HG02852 (cell line): ENCODE results near the gene ANKRD34A.

Source experiments
- ATAC-seq: cut with Tn5 transposase; IDR thresholded peaks from one replicate; pipeline ENCODE4 v1.9.1; 2021; ENCODE audit warnings: mild to moderate bottlenecking, moderate library complexity; ENCODE audit not compliant: unreplicated experiment

ANKRD34A gene

DNA sequence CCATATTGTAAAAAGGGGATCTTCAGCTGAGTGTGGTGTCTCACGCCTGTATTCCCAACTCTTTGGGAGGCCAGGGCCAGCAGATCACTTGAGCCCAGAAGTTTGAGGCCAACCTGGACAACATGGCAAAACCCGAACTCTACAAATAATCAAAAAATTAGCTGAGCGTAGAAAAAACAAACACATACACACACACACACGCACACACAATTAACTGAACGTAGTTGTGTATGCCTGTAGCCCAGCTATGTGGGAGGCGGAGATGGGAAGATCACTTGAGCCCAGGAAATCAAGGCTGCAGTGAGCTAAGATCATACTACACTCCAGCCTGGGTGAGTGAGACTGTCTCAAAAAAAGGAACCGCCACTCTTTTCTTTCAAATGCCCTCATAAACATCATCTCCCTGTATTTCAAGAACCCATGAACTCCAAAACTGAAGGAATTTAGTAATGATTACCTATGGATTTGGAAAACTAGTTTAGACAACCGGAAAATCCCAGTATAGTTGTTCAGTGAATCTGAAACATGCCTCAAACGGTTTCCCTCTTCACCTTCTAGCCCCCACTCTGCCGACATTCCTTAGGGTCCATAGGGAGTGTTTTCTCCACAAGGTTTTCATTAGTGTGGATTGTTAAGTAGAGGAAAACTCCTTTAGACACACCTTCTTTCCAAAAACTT is 27.5 kb upstream of the ANKRD34A start:
- ATAC-seq: no peak

DNA sequence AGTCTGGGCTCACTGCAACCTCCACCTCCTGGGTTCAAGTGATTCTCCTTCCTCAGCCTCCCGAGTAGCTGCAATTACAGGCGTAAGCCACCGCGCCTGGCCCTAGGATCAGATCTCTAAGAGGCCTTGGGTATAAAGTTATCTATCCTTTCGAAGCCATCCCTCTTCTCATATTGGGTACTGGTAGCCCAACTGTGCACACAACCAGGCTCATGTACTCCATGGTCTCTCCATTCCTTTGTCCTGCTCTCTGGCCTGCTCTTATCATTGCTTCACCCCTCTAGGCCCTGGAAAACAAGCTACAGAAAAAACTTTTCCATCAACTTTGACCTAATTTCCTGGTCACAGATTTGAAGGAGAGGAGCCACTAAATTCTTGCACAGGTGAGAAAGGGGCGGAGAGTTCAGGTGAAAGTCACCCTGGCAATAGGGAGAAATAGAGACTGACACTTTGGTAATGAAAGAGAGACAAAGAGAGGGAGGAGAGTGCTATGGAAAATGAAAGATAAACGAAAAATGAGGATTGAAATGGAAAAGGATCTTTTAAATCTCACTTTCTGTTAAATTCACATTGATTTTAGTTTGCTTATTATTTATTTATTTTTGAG is 26.0 kb upstream of the ANKRD34A start:
- no peak for ATAC-seq

DNA sequence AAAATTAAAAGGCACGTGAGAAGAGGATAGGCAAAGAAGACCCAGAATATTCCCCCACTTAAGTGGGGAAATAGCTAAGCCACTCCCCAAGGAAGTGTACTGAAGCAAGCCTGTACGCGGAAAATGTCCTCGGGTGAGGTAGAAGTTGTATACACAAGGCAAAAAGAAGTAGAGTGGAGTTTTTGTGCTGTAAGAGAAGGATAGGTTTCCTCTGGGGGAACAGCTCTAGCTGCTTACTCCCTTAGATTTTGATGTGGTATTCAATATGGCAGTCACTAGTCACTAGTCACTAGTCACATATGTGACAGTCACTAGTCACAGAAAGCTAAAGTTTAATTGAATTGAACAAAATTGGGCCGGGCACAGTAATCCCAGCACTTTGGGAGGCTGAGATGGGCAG is 24.4 kb upstream of the ANKRD34A start:
- ATAC-seq: no peak

DNA sequence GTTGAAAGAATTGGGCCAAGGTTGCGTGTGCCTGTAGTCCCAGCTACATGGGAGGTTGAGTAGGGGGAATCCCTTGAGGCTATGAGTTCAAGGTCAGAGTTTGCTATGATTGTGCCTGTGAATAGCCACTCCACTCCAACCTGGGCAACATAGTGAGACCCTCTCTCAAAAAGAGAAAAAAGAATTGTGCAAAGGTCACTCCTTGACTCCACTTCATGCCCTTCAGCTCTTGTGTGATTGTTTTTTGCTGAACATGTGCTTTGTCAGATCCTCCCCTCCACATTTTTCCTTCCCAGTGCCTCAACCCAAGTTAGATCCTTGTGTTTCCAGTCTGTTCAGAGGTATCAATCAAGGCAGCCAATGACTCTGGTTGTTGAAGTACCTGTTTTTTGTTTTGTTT is 23.6 kb upstream of the ANKRD34A start:
- ATAC-seq: no peak

DNA sequence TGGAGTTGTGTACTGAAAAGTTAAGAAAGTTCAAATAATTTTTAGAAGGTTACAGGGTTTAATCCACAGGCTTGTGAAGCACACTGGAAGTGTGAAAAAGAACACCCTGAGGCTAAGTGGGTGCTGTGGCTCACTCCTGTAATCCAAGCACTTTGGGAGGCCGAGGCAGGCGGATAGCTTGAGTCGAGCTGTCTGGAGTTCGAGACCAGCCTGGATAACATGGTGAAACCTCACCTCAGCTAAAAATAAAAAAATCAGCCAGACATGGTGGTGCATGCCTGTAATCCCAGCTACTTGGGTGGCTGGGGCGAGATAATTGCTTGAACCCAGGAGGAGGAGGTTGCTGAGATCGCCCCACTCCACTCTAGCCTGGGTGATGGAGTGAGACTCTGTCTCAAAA is 22.2 kb upstream of the ANKRD34A start:
- no peak for ATAC-seq

DNA sequence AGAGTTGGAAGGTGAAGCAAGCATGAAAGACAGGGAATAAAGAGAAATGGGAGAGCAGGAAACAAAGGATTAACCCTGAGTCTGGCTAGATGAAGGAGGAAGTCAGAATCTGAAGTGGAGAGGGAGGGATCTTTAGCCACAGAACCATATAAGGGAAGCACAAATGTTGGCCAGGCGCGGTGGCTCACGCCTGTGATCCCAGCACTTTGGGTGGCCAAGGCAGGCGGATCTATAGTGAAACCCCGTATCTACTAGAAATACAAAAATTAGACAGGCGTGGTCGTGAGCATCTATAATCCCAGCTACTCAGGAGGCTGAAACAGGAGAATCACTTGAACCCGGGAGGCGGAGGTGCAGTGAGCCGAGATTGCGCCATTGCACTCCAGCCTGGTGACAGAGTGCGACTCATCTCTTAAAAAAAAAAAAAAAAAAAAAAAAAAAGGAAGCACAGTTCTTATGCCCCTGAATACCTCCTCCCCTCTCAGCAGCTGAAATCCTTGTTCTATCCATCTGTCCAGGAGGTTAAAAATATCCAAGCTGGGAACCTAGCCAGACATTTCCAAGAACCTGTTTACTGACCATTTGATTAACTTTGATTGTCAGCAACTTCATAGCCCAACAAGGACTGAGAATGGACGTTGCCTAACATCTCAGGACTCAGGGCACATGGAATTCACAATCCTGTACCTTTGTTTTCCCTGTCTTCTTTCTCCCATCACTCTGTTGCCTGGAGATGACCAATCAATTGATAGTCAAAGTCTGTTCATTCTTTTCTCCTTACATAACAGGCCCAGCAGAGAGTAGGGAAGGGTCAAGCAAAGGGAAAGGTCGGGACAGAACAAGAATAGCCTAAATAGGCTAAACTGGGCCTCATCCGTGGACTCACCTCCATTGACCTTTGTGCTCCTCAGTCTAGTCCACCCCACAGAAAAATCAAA is 21.4 kb upstream of the ANKRD34A start:
- no peak for ATAC-seq

DNA sequence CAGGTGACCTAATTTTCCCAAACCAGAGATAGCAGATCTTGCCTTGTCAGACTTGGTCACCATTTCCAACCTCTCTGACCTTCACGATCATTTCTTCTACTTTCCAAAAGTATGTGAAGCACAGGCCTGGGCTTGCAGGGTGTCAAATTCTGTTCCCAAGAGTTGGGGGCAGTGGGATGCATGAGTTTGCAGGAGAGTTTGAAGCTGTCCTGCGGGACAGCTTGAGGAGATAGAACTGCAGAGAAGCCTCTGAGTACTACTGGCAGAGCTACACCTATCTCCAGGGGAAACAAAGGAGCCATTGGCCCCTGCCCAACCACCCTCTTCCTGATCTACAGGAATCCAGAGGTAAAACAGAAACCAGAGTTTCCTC is 20.7 kb upstream of the ANKRD34A start:
- no peak for ATAC-seq

DNA sequence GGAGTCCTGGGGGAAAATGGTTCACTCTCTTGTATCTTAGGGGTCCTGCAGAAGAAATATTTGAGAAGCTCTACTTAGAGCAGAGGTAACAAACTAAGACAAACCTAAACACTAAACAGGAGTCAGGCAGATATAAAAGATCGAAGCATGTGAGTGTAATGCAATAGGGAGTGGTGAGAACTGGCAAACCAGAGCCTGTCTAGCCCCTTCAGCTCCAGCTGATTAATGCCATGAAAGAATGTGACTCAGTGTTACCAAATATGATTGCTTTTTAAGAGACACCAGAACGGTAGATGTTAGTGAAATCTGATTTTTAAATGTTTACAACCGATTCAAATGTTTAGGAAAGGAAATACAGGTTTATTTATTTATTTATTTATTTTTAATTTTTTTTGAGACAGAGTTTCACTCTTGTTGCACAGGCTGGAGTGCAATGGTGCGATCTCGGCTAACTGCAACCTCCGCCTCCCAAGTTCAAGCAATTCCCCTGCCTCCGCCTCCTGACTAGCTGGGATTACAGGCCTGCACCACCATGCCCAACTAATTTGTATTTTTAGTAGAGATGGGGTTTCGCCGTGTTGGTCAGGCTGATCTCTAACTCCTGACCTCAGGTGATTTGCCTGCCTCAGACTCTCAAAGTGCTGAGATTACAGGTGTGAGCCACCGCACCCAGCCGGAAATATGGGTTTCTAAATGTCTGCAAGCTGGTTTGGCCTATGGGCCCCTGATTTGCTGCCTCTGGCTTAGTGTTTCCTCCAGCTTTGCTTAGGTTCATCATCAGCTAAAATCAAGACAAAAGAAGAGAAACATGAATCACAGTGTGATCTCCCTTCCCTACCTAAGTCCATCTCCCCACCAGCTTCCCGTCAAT is 19.8 kb upstream of the ANKRD34A start:
- ATAC-seq: no peak

DNA sequence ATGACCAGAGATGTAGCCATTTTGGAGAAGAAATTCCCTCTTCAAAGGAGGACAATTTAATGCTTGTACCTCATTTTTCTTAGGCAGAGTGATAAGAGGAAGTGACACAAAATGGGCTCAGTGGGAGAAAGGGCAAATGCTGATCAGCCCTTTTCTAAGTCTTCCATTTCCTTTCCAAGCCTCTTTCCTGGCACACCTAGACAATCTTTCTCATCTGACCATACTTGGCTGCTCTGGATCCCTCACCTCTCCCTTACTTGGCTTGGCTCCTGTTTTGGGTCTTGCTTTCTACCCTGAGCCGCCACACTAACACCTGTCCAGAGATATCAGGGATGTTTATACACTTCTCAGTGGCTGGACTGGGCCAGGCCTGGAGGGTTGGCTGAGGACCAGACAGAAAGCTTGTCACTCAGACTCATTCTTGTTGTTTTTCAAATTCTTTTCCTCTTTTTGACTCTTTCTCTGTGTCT is 18.9 kb upstream of the ANKRD34A start:
- ATAC-seq: no peak

DNA sequence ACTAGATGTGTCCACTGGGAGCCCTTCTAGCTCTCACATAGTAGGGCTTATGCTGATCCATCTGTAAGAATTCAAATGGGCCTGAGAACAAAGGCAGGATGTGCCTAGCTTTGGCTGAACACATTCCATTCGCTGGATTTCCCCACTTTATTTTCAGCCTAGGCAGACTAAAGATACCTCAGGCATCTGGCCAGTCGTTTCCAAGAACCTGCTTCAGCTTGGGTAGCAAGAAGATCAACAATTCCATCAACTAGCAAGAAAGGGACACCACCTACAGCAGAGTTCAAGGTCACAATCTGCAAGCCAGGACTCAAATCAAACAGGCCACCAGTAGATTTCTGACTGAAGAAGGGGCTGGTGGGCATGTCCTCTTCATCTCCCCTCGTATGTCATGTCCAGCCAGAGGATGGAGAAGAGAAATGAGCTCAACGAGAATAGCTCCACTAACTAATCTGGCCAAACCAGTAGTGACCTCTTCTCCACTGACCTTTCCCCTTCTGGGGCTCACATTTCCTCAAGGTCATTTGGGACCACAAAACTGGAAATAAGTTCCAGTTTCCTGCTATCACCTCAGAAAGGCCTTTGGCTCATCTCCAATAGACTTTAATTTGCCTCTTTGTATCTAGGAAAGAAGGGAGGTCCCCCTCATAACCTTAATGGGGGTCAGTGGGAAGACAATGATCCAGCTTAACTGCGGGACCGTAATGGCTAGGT is 17.8 kb upstream of the ANKRD34A start:
- ATAC-seq: no peak

DNA sequence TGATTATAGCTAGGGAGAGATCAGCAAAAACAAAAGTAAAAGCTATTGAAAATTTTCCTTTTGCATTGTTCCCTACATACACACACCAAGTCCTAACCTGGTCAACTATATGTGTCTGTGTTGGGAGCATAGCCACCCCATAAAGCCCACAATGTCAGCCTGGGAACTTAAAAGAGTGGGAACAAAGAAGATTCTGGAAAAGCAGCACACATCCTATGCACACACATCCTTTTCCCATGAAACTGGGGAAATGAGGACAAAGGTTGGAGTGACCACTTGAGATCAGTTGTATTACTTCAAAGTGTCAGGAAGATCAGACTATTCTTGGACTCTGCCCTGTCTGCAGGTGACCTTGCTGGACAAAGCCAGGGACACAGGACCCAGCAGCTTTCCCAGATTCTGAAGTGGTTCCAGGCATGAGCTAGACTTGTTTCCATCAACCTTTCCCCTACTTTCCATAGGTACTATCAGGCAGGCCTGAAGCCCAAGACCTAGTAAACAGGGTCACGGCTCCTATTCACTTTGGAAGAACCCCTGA is 16.2 kb upstream of the ANKRD34A start:
- ATAC-seq: no peak

DNA sequence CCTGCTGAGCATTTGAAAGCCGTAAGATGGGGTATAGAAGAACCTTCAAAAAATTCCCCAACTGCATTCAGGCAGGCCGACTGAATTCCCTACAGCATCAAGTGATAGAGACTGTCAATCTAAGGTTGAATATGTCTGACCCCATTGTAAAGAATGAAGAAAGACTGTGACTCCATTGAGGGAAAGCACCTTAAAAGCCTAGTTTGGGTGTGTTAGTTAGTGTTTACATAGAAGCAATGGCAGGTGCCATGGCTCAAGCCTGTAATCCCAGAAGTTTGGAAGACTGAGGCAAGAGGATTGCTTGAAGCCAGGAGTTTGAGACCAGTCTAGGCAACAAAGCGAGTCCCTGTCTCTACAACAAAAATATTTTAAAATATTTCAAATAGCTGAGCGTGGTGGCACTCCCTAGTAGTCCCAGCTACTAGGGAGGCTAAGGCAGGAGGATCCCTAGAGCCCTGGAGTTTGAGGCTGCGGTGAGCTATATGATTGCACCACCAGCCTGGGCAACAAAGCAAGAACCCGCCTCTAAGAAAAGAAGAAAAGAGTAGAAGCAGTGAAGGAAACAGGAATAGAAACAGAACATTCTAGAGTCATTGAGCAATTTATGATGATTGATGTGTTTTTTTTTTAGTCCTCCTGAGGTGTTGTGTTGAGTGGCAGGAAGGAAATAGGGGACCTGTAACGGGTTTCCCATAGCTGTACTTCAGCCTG is 15.5 kb upstream of the ANKRD34A start:
- ATAC-seq: no peak

DNA sequence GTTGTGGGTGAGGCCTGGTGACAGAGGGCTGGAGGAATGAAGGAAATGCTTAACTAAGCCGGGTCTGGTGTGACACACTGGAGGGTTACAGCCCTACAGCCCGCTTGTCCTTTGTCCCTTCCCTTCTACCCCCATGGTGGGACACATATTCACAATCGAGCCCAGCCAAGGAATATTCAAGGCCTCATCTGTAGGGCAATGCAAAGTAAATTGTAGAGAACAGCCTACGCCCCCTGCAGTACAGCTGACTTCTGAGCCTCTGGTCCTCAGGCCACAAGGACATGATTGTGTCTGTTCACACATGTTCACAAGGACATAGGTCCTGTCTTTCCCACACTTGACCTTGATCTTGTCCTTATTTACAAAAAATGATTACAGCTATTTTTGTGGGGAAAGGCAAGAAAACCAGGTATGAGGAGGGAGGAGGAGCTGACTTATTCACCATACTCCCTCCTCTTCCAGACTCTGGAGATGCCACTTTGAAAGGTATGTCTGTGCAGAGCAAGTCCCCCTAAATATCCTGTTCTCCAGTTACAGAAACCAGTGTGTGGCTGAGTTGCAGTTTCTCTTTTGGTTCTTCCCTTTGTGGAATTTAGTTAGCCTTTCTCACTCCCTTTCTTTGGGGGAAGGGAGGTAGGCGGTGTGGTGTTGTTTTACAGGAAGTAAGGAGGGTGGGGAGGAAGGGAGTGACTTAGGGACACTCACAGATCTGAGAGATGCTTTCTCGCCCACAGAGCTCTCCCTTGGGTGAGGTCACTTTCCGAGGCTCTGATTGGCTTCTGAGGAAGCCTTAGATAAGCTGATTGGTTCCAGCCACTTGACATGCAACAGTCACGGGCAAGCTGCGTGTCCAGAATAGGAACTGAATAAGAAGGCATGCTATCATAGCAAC is 14.7 kb upstream of the ANKRD34A start:
- ATAC-seq: peak; percentile 89

DNA sequence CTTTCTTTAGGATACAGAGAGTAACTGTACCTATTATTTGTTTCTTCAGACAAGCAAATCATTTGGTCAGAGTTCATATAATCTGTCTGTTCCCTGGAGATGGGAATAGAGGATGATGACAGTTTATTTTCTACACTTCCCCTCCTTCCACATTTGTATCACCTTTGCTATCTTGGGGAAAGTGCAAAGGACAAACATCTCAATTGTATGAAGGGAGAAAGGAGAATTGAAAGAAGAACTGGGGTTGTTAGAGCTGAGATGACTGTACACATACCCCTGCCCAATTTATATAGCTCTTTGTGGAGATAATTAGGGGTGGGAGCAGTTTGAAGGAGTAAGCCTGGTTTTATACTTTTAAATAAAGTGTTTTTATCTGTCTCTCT is 14.1 kb upstream of the ANKRD34A start:
- no peak for ATAC-seq

DNA sequence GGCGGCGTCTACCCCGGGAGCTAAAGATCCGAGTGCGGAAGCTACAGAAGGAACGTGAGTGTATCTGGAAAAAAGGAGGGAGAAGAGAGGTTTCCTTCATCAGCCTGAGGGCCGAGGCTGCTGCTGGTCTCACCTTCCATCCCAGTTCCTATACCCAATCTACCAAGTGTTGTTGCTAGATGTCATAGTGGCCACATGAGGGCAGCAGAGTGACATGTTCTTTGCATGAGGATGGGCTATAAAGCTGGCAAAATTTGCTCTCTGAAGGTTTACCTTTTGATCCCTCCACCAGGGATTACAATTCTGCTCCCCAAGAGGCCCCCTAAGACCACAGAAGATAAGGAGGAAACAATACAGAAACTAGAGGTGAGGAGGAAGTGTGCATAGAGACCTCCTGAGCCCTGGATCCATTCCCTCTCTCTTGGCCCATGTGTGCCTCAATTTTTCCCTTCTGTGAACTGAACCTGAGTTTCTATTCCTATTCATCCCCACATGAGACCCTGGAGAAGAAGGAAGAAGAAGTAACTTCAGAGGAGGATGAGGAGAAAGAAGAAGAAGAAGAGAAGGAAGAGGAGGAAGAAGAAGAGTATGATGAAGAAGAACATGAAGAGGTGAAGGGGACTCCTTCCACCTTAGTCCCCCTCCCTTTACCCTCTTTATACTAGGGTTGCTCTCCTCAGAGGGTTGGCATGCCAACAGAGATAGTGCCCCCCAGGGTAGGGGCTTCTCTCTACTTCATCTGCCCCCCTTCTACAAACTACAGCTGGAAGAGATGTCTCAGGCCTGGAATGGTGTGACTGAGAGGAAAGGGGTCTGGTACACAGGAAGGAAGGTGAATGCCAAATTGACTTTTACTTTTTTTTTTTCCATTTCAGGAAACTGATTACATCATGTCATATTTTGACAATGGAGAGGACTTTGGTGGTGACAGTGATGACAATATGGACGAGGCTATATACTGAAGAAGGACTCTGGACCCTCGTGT is 13.4 kb upstream of the ANKRD34A start:
- ATAC-seq: no peak

DNA sequence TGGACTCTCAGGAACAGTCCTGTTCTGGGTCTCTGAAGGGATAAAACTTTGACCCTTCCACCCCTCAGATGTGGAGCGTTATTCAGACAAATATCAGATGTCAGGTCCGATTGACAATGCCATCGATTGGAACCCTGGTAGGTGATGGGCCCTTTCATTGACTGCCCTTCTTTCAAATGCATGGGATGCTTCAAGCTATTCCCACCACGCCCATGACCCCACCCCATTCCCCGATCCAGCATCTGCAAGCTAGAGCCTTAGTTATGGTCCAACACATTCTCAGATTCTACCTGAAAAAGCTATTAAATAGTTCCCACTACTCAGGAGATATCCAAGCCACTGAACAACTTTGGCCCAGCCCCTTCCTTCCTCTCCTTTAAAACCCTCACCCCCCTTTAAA is 12.6 kb upstream of the ANKRD34A start:
- no peak for ATAC-seq

DNA sequence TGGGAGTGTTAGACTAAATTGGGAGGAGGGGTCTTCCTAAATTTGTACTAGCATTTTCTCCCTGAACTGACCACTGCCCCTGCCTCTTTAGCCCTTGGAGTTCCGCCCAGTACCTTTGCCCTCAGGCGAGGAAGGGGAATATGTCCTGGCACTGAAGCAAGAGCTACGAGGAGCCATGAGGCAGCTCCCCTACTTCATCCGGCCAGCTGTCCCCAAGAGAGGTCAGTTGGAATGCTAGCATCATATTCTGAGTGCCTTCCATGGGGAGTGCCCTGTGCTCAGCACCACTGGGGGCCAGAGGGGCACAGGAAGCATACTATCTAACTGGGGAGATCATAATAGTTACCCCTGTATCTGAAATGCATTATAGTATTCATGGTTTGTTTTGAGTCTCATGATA is 10.8 kb upstream of the ANKRD34A start:
- ATAC-seq: no peak
